Adrenal gland (tissue), 12 donors: Measurements from ENCODE around the gene UNC5A. TPM values are rescaled to one million over a fixed set of nuclear protein-coding genes. Genes with fewer than 3 reads are reported as not detected.
A peak's percentile ranks its signal among the peaks of the same experiment; 100 is the strongest.

Source experiments
- DNase-seq, 7 donors: peaks; one replicate each; pipeline ENCODE4 v3.0.0-alpha.2; 2019 to 2020
- H3K27ac ChIP-seq, 5 donors: fragments of 200-600 bp; sonication (generic) in 4 of 5; 1 replicate in 3 of 5; 2 replicates in 2 of 5; pipeline versions ENCODE4 v1.5.1 to v1.8.0; 2016 to 2020; ENCODE audit warnings: mild to moderate bottlenecking in 1 of 5
- H3K27me3 ChIP-seq: fragments of 200-600 bp; 2 replicates; pipeline ENCODE4 v1.8.0; 2021
- H3K36me3 ChIP-seq, 2 donors: fragments of 200-600 bp; replicated peaks in 1 of 2; 1 replicate in 1 of 2; 2 replicates in 1 of 2; pipeline versions ENCODE4 v1.5.1 to v1.8.0; 2018 to 2022
- H3K4me1 ChIP-seq, 2 donors: fragments of 200-600 bp; replicated peaks in 1 of 2; 1 replicate in 1 of 2; 2 replicates in 1 of 2; pipeline versions ENCODE4 v1.5.1 to v1.8.0; 2018 to 2021
- H3K4me3 ChIP-seq, 4 donors: fragments of 200-600 bp; sonication (generic) in 3 of 4; one replicate each; pipeline ENCODE4 v1.5.1; 2016 to 2018
- H3K9me3 ChIP-seq, 3 donors: fragments of 200-600 bp; sonication (generic) in 1 of 3; replicated peaks in 1 of 3; 1 replicate in 2 of 3; 2 replicates in 1 of 3; pipeline versions ENCODE4 v1.5.1 to v1.8.0; 2016 to 2021
- CTCF ChIP-seq, 6 experiments: fragments of 450-650 bp in 4 of 6; fragments of 200-600 bp in 2 of 6; sonication (generic) in 1 of 6; IDR thresholded peaks; 1 replicate in 5 of 6; 2 replicates in 1 of 6; pipeline versions ENCODE4 v1.5.1 to v1.8.0; 2016 to 2021; ENCODE audit warnings: antibody characterized with exemption in 6 of 6, mild to moderate bottlenecking in 2 of 6, moderate library complexity in 1 of 6
- POLR2A ChIP-seq, 2 donors: fragments of 450-650 bp; IDR thresholded peaks; one replicate each; pipeline ENCODE4 v1.6.1; 2017; ENCODE audit warnings: antibody characterized with exemption in 2 of 2, mild to moderate bottlenecking in 2 of 2, moderate library complexity in 1 of 2
- WGBS, 4 donors: extraction: QIAGEN DNeasy Blood & Tissue Kit in 2 of 4; methylation state at CpG; one replicate each; pipeline versions ENCODE4 v1.1.5 to v1.1.7; 2013 to 2017; 5-methylcytosine and 5-hydroxymethylcytosine counted together
- intact Hi-C, 2 donors: fragments of 100-400 bp; cut with DNase I; formaldehyde crosslinking; loops; one replicate each; pipeline versions ENCODE4 v1.14.1 to v1.15.0; 2022 to 2023
- polyA plus RNA-seq, 3 donors: library from polyadenylated mRNA; stranded (reverse); fragments of 200-250 nt in 2 of 3; fragments of 350-450 nt in 1 of 3; fragmentation: Illumina TruSeq in 1 of 3; extraction: RNeasy Lipid Tissue Mini Kit (QIAGEN cat#74804) in 1 of 3; gene quantifications; one replicate each; pipeline ENCODE4 v1.2.3, GENCODE V29; 2013 to 2014
- total RNA-seq, 9 donors: library from RNA; depleted of rRNA in 4 of 9; stranded (reverse); fragments of >200 nt in 4 of 9; fragments of 120-200 nt in 1 of 9; fragmentation: NEBNext Ultra II Directional in 1 of 9; extraction: Animal tissue kit (Norgen Biotek cat#: 25700) in 1 of 9; gene quantifications; one replicate each; pipeline versions ENCODE4 v1.1.0 to v1.2.4, GENCODE V29; 2013 to 2023
- donor health status: healthy with polysubstance abuse.
- donor health status: Bipolar disorder and iron deficiency.
- donor health status: DM: yes; HTN: yes; CAD: no.
- donor health status: DM: no; HTN: no; CAD: no.
- donor health status: DM: no; HTN: no; CAD: no.
- donor health status: DM: yes; HTN: yes; CAD: no.

Gene UNC5A
- total and polyA plus RNA-seq, 12 donors: 0.06 to 19.7 (median 3.5) TPM; not detected in 2

- H3K27ac ChIP-seq: no peak overlapping the region
- H3K27me3 ChIP-seq: peaks cover 4% of the 10 kb centered on the region
These were observed 22.9 kb downstream of the UNC5A start for GRCh38 chr5:176833286-176833685.

GRCh38 chr5:176835918-176836317 is 25.6 kb downstream of the UNC5A start:
- 37 to 54% (median 40%) methylated on average over 3 of the region's 3 CpGs for WGBS, 4 donors
- Histone ChIP-seq H3K27me3 (peaks cover 4% of the 10 kb centered on the region), H3K9me3 (no peaks in the 10 kb centered on the region), H3K27ac (peak overlapping the region in 1 of 5 donors; percentile 64), H3K4me1 (no peaks in the 10 kb centered on the region), H3K4me3 (no peak overlapping the region), H3K36me3 (no peaks in the 10 kb centered on the region)
- TF ChIP-seq CTCF (IDR thresholded peaks at IDR 0.05) (no peak), POLR2A (IDR thresholded peaks at IDR 0.05) (no peak)
- intact Hi-C loops: no loop called here
- no peak for DNase-seq

More at GRCh38 chr5:176833286-176833685, 22.9 kb downstream of the UNC5A start:
- no peak for TF ChIP-seq POLR2A (IDR thresholded peaks at IDR 0.05)
- TF ChIP-seq CTCF (IDR thresholded peaks at IDR 0.05): no peak
- DNase-seq: no peak
- Histone ChIP-seq H3K4me3 (no peak overlapping the region), H3K4me1 (no peaks in the 10 kb centered on the region), H3K9me3 (no peaks in the 10 kb centered on the region), H3K36me3 (no peaks in the 10 kb centered on the region)
- intact Hi-C loops: no loop called here
- 73 to 88% (median 80%) methylated on average over 4 of the region's 4 CpGs for WGBS, 4 donors

GRCh38 chr5:176836811-176837706 is 26.7 kb downstream of the UNC5A start:
- H3K4me1 ChIP-seq: no peaks in the 10 kb centered on the region
- TF ChIP-seq CTCF (IDR thresholded peaks at IDR 0.05) (no peak), POLR2A (IDR thresholded peaks at IDR 0.05) (no peak)
- H3K27me3 ChIP-seq: peaks cover 3% of the 10 kb centered on the region
- H3K9me3 ChIP-seq: no peaks in the 10 kb centered on the region
- no peaks in the 10 kb centered on the region for H3K36me3 ChIP-seq
- WGBS, 4 donors: 45 to 57% (median 53%) methylated on average over 11 to 15 of the region's 15 CpGs
- no peak overlapping the region for H3K4me3 ChIP-seq
- intact Hi-C loops: no loop called here
- peak overlapping the region in 1 of 5 donors; percentile 64 for H3K27ac ChIP-seq
- DNase-seq: peak in 2 of 7 donors; percentile 29 to 86

- H3K9me3 ChIP-seq: no peaks in the 10 kb centered on the region
- H3K27ac ChIP-seq: peak overlapping the region in 1 of 5 donors; percentile 64
- intact Hi-C loops: no loop called here
- H3K4me1 ChIP-seq: no peaks in the 10 kb centered on the region
- TF ChIP-seq POLR2A (IDR thresholded peaks at IDR 0.05) (no peak), CTCF (IDR thresholded peaks at IDR 0.05) (no peak)
- no peaks in the 10 kb centered on the region for H3K36me3 ChIP-seq
- peaks cover 3% of the 10 kb centered on the region for H3K27me3 ChIP-seq
- DNase-seq: peak; percentile 87 to 96 (median 94)
- 15 to 33% (median 18%) methylated on average over 10 to 16 of the region's 16 CpGs for WGBS, 4 donors
- H3K4me3 ChIP-seq: no peak overlapping the region
These were observed 27.4 kb downstream of the UNC5A start for GRCh38 chr5:176837707-176838115.
